HuH-7.5 (cell line): Measurements from ENCODE around the gene RPL10.
A peak's percentile ranks its signal among the peaks of the same experiment; 100 is the strongest.

Source experiments
- DNase-seq: peaks from one replicate; pipeline ENCODE4 v3.0.0; 2011; ENCODE audit warnings: low spot score

The RPL10 gene

DNA sequence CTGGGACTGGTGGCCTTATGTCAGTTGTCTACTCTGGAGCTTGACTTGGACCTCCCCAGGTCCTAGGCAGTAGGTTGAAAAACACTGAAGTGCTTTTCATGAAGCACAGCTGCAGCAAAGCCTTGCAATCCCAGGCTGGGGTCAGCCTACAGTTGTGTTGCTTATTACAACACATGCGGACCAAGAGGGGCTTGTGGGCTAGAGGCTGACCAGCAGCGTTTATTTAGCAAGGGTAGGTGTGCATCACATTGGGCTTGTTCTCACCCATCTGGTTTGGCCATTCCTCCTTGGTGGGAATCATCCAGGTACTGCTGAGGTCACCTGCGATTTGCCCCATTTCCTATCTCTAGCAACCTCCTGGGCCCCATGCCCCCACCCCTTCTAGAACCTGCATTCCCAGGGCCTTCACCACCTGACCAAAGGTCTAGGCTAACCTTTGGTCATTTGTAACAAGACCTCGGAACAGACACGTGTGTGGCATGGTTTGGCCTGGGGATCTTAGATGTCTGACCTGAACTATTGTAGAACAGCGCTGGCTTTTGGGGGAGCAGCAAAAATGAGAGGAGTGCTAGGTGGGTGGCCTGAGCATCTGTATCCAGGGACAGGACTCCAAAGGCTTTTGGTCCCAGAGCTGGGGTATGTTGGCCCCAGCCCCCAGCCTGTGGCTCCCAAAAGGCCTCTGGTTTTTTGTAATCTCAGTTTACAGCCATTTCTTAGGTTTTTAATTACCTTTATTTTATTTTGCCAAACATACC is 3.0 kb downstream of the RPL10 start:
- DNase-seq, result no peak

DNA sequence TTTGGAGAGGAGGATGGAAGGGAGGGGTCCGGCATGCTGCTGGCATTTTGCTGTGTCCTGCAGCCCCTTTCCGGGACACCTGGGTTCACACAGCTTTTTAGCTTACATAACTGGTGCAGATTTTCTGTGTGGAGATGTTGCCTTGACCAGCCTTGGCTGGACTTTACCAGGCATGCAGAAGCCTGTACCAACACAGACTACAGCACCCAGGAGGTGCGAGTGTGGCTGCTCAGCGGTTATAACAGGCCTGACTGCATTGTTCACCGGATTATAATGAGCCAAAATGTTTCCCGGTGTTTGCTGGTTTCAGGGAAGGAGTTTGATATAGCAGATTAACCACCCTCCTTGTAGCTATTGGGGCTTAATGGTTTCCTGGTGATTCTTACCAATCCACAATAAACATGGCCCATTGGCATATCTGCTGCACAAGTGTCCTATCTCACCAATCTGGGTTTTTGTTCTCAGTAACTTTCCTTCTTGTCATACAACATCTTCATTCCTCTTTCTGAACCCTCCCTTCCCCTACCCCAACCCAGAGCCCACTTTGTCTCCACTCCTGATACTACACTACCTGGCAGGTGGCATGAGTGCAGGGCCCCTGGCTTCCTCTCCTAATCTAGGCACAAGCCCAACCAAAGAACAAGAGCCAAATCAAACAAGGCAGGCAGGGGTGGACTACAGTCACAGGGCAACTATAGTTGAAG is 3.9 kb downstream of the RPL10 start:
- no peak for DNase-seq

DNA sequence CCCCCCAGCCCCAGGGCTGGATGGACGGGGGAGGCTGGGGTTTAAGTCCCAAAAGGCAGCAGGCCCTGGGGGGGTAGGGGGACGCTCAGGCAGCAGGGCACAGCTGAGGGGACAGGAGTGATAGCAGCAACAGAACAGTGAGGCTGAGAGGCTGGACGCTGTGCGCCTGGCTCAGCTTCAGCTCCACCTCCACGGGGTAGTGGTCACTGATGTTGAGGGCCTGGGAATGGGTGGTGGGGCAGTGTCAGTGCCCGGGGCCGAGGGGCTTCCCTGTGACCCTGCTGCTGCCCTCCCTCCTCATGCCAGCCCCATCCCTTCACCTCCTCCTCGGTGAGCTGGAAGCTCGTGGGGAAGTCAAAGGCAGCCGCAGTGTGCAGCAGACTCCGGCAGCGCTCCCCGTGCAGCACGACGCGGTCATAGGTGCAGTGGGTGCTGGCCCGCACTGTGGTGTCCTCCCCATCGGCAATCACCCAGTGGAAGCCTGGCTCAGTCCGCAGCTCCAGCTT is 4.5 kb downstream of the RPL10 start:
- DNase-seq, result no peak

DNA sequence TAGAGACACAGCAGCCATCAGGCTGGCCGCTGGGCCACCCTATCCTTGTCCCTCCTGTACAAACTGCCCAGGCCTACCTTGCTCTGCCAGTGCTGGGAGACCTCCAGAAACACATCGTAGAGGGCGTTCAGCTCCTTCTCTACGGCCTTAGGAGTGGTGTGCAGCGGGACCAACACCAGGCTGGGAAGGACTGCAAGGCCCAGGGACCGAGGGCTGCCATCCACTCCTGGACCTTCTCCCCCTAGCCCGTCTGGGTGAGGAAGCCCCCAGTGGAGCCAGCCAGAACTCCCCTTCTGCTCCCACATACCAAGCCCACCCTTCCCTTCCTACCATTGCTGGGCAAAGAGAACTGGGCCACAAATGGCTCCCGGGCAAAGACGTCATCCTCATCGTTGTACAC is 5.0 kb downstream of the RPL10 start:
- DNase-seq, result no peak

DNA sequence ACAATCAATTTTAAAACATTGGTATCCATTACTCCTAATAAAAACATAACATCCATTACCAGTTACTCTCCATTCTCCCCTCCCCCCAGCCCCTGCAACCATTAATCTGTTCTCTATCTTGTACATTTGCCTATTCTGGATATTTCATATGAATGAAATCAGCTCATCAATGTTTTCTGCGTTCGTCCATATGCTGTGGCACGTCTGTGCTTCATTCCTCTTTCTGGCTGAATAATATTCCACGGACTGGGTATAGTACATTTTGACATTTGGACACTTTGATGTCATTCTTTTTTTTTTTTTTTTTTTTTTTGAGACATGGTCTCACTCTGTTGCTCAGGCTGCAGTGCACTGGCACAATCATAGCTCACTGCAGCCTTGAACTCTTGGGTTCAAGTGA is 5.7 kb downstream of the RPL10 start:
- no peak for DNase-seq

DNA sequence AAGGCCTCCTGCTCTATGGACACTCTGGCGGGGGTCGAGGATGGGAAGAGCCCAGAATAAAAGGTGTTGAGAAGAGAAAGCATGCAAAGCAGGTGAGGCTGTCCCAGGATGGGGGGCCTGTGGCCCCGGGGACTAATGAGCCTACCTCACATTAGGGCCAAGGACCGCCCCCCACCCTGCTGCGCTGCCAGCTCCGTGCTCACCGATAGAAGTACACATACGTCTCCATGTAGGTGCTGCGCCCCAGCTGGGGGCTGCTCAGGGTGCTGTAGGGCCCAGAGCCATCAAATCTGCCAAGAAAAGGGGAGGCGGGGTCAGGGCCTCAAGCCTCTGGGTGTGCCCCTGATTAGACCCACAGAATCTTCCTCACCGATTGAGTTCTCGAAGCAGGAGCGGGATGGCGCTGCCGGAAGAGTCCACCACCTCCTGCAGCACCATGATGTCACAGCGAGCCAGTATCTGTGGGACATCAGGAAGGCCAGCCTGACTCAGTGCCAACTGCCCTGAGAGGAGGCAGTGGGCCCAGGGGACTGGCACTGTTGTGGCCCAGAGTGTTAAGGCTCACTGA is 6.5 kb downstream of the RPL10 start:
- no peak for DNase-seq

DNA sequence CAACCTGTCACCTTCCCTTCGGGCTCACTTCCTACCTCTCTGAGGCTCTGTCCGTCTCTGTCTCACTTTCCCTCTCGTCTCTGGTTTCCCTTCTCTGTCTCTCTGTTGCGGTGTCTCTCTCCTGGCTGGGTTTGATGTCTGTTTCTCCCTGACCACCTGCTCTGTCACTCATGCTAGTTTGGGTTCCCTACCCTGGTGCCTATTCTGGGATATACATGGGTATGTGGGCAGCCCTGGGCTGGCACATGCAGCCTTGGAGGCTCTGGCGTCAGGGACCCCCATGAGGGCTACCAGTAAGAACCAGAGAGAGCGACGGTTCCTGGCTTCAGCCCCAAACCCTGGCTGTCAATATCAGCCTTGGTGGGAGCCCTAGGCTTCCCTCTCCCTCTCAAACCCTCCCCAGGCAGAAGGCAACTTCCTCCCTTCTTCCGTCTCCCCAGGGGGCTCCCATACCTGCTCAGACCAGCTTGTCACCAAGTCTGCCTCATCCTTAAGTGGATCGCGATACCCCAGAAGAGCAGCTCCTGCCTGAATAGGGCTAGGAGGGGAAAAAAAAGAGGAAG is 10.6 kb downstream of the RPL10 start:
- DNase-seq, result no peak

DNA sequence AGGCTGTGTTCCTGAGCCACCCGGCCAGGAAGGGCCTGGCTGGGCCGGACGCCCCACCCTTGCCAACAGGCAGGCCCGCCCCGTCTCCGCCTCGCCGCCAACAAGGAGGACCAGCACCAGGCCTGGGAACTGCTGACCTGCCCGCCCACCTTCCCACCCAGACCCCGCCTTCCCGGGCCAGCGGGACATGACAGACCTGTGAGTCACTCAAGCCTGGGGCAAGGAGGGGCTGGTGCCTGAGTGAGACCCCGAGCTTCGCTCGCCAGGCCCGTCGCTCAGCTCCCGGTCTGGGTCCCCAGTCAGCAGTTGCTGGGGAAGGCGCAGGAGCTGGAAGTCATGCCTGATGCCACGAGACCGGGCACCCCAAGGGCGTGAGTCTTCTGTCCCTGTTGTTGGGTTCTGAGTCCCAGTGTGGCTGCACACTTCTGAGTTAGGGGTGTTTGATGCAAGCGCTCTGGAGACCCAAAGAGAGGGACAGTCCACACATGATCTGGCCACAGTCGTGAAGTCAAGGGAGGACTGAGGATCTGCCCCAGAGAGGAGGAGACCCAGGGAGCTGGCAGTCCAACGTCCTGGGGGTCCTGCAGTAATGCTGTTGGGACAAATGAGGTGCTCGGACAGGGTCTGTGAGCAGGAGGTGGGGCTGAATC is 11.2 kb downstream of the RPL10 start, which contains the start of gene DNASE1L1:
Gene DNASE1L1, minus strand, starts transcription at position 33 of the 650 bp plus-strand sequence. CDS start 3,686 bp downstream, outside the sequence.
- DNase-seq, result no peak

DNA sequence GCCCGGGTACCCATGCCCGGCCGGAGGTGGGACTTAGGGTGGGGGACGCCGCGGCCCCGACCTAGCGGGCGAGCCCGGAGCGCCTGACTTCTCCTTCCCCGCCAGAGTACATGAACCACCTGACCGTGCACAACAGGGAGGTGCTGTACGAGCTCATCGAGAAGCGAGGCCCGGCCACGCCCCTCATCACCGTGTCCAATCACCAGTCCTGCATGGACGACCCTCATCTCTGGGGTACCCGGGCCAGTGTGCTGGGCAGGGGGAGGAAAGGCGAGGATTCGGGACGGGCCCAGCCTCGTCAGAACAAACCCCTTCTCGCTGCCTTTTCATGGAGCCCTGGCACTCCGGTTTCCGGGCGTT is 13.8 kb downstream of the RPL10 start:
- DNase-seq, result peak; percentile 51

DNA sequence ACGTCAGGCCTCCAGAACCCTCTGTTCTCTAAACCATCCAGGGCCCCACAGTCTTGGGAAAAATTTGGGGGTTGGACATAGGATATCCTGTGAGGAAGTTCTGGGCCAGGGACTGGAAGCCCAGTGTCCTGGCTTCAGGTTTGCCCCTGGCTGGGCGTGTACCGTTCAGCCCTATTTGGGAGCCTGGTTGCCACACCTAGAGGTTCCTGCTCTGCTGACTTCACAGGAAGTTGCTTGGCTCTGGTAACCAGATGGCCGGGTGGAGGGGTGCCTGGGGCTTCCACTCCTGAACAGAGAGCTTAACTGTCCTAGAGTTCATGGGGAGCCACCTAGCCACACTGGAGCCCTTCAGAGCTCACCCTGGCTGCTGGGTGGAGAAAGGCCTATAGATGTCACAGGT is 14.3 kb downstream of the RPL10 start:
- DNase-seq, result no peak

DNA sequence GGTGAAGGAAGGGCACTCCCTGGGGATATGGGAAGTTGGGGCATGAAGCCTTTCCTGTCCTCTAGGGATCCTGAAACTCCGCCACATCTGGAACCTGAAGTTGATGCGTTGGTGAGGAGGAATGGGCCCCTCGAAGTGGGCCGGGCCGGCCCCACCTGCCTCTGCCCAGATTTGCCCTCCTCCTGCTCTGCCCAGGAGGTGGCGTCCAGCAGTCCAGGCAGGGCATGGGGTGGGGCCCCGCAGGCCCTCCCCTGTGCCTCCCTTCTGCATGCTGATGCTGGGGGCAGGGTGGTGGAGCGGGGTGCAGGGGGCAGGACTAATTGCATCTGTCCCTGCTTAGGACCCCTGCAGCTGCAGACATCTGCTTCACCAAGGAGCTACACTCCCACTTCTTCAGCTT is 15.0 kb downstream of the RPL10 start:
- no peak for DNase-seq

DNA sequence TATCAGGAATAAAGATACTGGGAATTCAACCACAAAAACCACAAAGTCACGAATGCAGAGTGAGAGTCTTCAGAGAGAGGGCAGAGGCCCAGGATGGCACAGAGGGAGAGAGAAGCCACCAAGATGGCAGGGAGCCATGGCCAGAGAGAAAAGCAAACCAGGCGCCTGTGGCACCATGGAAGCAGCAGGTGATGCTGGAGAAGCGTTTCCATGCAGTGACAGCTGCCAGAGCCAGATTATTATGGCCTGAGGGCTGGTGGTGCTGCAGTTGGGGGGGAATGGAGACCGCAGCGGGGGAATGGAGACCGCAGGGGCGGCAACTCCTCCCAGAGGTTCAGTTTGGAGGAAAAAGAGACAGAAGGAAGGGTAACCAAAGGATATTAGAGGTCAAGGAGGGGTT is 19.0 kb downstream of the RPL10 start:
- DNase-seq, result no peak

DNA sequence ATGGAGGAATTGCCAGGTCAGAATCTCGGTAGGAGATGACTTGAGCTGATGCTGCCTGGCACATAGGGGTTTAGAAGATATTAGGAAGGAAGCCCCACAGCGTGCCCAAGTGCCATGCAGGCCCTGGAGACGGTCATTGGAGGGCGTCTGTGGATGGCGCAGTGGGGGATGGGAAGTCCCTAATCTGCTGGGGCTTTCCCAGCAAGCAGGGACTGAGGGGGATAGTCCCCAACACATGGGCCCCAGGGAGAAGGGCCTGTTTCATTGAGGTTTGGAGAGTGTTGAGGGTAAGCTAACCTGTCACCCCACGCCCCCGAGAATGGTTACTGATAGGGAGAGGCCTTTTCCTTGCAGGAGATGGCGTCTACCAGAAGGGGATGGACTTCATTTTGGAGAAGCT is 21.0 kb downstream of the RPL10 start:
- no peak for DNase-seq

DNA sequence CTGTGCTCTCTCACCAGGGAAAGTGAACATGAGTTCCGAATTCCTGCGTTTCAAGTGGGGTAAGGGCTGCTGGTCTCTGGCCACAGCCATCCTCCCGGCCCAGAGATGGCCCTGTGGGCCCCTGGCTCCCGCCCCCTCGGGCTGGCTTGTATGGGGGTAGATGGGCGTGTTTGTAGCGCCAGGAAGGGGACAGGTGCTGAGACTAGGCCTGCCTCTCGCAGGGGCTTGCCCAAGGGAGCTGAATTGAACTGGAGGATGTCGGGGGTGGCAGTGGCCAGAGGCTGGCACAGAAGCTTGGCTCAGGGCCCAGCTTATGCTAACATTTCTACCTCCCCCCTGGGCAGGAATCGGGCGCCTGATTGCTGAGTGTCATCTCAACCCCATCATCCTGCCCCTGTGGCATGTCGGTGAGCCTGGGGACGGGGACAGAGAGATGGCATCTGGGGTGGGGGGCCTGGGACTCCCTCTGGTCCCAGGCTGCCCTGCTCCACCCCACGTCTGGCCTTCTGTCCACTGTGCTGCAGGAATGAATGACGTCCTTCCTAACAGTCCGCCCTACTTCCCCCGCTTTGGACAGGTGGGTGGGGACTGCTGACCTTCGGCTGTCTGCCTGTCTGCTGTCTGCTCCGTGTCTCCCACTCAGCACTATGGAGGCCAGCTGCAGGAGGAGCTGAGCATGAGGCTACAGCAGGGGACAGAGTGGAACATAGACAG is 21.7 kb downstream of the RPL10 start:
- no peak for DNase-seq

DNA sequence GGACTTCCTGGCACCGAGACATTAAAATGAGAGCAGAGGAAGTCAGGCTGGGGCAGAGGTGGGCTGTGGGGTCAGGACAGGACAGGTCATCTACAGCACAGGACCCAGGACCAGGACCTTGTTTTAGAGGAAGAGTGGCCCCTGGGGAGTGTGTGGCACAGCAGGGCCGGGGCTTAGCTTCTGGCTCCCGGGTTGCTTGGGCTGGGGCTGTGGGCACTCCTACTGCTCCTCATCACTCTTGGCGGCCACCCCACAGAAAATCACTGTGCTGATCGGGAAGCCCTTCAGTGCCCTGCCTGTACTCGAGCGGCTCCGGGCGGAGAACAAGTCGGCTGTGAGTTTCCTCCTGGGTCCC is 22.2 kb downstream of the RPL10 start:
- DNase-seq, result no peak

DNA sequence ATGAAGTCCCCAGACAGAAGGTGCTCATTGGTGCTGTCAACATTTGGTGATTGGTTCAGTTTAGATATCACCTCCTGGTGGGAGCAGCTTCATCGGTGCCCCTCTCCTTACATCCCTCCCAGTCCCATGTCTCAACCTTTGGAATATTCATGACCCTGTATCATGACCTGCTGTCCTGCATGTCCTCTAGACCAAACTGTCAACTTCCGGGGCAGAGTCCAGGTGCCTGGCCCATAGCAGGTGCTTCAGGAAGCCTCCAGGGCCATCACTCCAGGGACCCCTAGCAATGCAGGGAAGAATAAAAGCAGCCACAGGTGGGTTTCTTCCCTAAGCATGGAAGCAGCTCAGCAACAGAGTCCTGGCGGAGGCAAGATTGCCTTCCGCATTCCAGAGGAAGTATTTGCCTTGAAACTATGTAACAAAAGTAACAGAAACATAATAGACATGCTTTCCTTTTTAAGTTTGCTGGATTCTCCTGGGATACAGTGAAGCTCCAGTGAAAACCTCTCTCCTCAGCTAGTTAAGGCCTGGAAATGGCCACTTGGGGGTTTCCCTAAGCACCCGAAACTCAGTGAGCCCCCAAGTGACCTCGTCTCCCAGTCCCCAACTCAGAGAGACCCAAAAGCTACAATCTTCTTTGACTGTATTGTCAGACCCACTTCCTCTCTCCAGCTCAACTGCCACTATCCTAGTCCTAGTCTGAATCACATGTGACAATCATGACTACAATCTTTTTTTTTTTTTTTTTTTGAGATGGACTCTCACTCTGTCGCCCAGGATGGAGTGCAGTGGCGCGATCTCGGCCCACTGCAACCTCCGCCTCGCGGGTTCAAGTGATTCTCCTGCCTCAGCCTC is 29.0 kb downstream of the RPL10 start:
- no peak for DNase-seq

DNA sequence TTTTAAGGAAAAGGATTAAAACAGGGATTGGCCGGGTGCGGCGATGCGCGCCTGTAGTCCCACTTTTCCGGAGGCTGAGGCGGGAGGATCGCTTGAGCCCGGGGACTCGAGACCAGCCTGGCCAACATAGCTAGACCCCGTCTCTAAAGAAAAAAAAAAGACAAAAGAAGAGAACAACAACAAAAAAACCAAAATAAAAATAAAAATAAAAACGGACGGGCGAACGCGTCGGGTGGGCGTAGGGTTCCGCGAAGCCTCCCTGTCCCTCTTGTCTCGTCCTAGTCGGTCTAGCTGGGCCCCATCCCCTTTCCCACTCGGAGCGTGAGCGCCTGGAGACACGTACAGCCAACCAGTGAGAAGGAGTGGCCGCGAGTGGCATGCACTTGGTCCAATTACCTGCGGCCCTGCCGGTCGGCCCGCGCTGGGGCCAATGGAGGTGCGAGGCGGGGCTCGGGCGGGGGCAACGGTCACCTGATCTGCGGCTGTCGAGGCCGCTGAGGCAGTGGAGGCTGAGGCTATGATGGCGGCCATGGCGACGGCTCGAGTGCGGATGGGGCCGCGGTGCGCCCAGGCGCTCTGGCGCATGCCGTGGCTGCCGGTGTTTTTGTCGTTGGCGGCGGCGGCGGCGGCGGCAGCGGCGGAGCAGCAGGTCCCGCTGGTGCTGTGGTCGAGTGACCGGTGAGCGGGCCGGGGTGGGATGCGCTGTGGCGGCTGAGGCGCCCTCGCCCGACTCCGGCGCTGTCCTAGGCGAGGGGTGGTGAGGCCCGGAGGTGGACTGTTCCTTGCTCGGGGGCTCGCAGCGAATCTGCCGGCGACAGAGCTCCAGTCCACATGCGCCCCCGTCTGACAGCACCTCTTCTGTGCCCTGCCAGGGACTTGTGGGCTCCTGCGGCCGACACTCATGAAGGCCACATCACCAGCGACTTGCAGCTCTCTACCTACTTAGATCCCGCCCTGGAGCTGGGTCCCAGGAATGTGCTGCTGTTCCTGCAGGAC is 30.3 kb downstream of the RPL10 start, which contains the start of gene ATP6AP1:
Gene ATP6AP1, plus strand, starts transcription at position 502 of the 996 bp plus-strand sequence. Its CDS starts 16 bp downstream, at position 518.
- peak; percentile 90 for DNase-seq

DNA sequence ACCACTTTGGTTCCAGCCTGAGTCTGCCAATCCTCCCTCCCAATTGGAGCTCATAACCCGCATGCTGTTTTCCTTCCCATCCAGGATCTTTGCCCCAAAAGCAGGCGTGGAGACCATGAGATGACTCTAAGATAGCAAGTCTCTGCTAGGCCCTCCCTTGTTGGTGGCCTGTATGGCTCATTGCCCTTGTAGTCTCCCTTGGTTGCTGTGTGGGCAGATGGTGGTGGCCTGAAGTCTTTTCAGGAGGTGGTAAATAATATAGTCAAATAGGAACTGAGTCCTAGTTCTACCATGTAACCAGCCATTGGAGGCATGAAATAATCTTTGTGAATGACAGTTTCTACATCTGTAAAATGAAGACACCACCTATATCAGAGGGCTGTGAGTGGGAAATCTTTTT is 31.5 kb downstream of the RPL10 start:
- no peak for DNase-seq

DNA sequence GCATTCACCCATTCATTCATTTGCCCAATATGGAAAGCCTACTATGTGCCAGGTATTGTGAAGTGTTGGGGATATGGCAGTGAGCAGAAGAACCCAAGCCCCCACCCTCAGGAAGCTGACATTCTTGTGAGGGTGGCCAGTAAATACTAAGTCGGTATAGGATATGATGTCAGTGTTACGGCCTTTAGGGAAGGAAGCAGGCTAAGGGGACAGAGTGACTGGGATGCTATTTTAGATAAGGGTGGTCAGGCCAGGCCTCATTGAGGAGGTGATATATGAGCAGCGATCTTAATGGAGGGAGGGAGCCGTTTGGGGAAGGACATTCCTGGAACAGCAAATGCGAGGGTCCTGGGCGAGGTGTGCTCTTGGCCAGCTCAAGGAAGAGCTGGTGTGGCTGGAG is 32.3 kb downstream of the RPL10 start:
- DNase-seq, result no peak
